Ureter (tissue), 1 donor: ENCODE measurements around the gene PLCL1. TPM values are rescaled to one million over a fixed set of nuclear protein-coding genes. Genes with fewer than 3 reads are reported as not detected.

Experiments used
- DNase-seq: peaks from one replicate; pipeline ENCODE4 v3.0.0-alpha.2; 2020; ENCODE audit warnings: low spot score
- total RNA-seq: library from RNA; stranded (reverse); gene quantifications from one replicate; pipeline ENCODE4 v1.2.4, GENCODE V29; 2023
- donor health status: DM: yes; HTN: yes; CAD: no.

PLCL1 gene
- total RNA-seq, 1 donor from 2014 or later: 2.9 TPM

DNA sequence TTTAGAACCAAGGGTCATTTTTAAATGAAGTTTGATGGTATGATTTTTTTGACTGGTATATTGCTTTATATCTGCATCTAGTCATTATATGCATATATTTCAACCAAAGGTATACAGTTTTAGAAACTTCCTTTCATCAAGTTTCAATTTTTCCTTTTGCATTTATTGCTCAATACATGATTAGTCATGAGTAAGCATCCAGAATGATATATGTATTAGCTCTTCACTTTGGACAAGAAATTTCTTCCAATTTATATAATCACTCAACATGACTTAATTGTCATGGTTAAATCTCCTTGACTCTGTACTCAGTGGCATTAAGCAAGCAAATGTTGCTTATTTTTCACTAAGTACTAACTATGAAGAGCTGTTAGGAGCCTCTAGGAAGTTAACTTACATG is 123.6 kb downstream of the PLCL1 start:
- DNase-seq: no peak

DNA sequence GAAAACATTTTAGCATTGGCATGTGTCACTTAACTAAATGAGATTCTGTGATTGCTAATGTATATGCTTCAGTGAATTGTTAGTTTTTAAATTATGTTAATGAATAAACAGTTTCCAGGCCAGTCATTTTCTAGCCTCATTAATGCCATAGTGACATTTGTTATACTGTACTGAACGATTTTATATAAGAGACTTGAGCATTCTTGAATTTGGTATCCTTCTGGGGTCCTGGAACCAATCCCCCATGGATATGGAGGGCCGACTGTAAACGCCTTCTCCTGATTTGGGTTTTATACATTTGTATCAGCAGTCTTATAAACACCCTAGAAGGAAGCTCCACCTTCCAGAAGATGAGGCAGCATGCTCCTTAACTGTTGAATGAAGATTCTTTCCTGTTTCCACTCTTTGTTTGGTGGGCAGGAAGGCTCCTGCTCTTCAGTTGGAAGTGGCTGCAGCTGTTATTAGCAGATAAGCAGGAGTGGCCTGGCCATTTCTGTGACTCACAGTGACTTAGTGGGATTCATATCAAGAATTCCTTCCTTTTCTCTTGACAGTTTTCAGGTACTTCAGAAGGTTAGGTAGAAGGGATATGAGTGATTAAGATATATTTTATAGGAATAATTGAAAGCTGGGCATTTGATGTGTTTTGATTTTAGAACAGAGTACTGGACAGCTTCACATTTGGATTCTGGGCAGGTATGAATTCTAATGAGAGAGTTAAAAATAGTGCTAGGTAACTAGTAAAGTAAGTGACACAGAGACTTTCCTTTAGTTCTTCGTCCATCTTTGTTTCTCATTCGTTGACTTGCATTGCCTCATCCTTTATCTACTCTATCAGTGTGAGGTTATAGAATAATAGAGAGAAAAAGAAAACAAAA is 124.9 kb downstream of the PLCL1 start:
- DNase-seq: no peak

DNA sequence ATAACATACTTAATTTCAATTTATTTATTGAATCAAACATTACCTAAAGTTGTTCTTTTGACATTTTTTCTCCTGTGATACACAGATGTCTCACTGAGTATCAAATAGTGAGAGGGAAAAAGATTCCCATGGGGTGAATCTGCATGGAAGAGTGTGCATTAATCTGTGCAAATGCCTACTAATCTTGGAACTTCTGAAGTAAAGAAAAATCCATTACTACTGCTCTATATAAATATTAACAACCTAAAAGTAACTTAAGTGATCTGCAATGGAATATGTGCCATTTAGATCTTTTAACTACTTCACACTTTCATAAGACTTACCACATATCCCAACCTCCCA is 125.5 kb downstream of the PLCL1 start:
- no peak for DNase-seq

DNA sequence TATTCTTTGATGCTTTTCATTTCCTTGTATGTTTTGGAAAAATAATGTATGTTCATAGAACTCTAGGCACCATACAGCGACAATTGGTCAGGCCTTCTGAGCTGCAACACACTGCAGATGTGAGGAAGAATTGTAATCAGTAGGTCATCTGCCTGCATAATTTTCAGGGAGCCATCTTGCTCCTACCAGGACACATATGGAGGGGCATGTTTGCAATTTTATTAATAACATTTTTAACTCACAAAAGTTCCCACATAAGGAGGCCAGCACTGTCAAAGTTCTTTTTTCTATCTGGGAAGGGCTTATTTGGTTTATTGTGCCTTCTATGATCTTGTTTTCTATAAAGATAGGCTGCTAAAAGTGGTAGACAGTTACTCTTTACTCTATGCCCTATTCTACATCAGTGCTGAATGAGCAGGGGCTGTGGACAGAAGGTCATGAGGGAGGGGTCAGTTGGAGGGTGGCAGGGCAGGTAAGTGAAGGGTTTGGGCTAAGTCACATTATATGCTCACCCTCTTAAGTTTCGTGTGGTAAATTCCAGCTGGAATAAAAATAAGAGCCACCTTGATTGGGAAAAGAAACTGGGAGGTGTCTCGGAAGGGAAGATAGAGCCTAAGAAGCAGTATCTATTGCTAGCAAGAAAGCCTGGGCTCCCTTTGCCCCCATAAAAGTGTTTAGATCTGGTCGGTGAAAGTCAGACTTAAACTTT is 126.3 kb downstream of the PLCL1 start:
- no peak for DNase-seq

DNA sequence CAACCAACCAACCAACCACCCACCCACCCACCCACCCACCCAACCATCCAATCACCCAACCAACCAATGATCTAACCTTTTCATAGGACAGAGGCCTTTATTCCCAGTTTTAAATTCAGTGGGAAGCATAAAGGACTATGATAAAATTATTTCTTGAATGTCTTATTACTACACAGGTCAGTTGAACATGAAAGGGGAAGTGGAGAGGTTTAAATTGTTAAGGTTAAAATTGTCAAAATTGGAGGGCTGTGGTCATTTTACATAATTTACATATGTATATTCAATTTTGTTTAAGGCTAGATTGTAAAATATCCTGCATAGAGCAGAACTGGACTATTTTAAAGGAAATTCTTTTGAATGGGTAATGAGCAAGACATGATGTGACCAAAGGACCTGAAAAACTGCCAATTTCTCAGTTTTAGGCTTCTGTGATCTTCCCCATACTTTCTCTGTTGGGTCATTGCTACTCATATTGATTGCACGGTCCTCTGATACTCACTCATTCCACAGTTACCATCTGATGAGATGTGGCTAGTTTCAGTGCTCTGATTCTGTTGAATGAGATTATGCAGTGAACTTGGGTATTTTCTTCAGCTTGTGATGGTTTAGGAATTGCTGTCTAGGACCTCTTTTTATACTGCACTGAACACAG is 127.4 kb downstream of the PLCL1 start:
- DNase-seq: no peak

DNA sequence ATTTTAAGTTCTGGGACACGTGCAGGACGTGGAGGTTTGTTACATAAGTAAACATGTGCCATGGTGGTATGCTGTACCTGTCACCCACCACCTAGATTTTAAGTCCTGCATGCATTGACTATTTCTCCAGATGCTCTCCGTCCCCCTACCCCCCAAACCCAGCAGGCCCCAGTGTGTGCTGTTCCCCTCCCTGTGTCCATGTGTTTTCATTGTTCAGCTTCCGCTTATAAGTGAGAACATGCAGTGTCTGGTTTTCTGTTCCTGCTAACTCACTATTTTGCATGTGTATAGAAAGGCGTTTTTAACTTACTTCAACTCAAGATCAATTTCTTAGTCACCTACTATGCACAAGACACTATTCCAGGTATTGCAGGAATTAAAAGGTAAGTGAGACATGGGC is 128.0 kb downstream of the PLCL1 start:
- DNase-seq: no peak

DNA sequence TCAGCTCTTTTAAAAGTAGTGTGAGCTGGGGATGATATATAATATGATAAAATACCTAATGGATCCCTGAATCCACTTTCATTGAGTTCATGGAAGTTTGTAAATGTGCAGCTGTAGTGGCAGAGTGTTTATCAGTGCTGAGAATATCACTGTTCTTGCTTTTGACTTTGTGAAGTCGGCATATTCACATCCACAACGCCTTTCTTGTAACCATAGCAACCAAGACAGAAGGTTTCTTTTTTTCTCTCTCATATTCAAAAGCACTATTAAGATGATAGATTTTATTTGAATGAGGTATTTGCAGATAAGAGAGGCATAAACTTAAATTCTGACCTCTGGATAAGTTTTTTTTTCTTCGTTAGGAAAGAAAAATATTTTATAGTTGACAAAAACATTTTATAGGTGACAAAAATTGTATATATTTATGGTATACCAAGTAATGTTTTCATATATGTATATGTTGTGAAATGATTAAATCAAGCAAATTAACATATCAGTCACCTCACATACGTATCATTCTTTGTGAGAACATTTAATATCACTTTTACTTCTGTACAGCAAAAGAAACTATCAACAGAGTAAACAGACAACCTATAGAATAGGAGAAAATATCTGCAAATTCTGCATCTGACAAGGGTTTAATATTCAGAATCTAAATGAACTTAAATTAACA is 130.0 kb downstream of the PLCL1 start:
- DNase-seq: no peak

DNA sequence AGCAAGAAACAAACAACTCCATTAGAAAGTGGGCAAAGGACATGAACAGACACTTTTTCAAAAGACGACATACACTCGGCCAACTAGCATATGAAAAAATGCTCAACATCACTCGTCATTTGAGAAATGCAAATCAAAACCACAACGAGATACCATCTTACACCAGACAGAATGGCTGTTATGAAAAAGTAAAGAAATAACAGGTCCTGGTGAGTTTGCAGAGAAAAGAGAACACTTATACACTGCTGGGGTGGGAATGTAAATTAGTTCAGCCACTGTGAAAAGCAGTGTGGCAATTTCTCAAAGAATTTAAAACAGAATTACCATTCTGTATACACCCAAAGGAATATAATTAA is 130.5 kb downstream of the PLCL1 start:
- DNase-seq: no peak

DNA sequence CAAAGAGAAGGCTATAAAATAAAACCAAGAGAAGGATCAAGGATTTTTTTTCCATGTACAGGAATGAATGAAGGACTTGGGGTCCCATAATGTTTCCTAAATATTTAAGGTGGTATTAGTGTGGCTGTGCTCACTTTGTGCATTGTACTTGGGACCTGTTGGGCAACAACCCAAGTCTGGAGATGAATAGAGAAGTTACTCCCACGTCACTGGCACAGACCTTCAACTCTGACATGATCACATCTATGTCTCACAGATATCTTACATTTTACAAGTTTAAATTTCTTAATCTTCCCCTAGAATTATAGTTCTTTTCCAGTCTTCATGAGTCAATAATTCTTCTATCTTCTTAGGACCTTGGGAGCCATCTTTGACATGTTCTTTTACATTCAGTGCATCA is 133.4 kb downstream of the PLCL1 start:
- DNase-seq: no peak

DNA sequence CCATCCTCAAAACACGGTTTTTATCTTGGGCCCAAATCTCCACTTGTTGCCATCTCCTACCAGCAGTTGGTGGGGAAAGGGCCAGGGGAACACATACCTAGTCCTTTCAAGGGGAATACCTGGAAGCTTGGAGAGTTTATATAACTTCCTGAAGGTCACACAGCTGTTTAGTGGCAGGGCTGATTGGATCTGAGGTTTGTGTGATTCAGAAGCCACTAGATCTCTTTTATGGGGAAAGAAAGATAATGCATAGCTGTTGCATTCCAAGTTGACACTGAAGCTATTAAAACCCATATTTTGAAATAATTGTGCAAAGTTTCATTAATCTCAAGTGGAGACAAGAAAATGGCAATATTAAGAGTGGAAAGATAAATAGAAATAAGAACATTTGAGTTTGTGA is 134.2 kb downstream of the PLCL1 start:
- DNase-seq: no peak

DNA sequence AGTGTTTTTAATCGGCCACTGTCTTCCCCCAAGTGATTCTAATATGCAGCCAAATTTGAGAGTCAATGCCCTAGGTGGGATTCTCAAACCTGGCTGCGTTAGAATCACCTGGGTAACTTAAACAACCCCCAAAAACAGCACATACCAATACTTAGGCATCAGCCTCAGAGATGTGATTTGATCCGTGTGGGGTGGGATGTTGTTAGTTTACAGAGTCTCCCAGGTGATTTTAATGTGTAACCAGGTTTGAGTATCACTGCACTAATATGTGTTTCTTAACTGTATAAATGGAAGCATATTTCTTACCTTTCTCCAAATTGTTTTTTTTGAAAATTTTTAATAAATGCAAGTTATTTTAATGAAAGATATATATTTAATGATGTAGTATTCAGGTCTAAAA is 135.4 kb downstream of the PLCL1 start:
- DNase-seq: no peak

DNA sequence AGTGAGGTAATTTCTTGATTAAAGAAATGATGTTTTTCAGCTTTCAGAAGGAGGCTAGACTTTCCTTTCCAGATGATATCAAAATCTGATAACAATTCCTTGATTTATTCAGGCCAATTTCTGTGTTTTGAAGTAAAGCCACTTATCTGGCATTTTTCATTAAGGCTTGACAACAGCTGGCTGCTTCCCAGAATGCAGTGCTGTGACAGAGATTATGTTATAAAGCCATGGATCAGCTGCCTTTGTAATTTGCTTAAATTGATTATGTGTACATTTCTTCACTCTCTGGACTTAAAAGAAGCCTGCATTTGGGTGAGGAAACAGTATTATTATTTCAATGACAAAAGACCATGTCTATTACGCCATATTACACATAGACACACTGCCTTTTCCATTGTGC is 136.0 kb downstream of the PLCL1 start:
- no peak for DNase-seq

DNA sequence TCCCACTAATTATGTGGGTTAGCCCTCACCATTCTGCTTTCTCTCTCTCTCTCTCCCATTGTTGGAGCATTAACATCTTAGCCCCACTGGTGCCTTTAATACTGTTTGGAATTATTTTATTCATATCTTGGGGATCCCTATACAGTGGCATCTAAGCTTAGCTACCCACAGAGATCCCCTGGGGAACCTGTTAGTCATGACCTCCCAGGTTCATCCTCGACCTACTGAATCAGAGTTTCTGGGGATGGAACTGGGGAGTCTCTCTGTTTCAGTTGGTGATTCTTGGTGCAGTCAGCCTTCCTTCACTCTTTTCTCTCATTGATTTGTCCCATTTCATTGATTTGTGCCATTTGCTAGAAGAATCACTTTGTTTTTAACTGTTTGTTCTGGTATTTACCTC is 137.3 kb downstream of the PLCL1 start:
- DNase-seq: no peak

DNA sequence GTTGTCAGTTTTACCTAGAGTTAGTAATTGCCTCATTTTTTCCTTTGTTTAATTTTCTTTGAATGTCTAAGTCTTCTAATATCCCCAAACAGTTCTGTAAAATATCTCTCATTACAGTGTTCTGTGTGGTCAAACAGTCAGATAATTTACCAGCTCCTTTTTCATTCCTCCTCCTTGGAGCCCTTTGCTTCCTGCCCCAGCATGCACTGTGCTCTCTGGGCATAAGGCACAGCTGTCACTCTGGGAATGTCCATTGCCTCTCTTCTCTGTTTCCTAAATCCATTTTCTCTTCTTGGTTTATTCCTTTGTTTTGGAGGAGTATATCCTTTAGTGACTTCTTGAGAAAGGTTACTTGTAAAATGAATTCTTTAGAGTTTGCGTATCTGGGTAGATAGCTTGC is 139.3 kb downstream of the PLCL1 start:
- no peak for DNase-seq

DNA sequence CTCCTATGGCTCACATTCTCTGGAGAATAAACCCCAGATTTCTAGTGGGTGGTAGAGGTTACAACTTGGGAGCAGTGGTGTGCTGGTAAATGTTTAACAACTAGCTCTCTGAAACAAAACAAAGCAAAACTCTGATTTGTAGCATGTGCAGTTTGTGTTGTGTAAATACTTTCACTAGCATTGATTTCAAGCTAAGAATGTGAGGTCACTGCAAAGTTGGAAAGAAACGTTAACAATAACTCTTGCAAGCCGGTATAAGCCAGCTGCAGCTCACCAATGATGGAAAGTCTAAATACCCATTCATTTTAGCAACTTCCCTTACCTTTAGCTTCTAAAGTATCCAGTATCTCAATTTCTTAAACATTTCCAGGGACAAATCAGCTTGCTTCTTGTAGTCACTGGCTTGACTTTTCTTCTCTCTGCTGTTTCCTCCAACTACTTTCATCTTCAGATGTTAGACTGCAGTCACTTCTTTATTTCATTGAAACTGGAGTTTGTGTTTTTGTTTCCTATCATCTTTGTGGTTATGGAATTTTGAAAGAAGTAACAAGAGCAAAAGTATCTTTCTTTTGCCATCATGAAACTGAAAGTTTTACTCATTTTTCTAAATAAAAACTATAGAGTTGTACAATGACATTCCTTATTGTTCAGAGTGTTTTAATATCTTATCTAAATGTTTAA is 140.2 kb downstream of the PLCL1 start:
- no peak for DNase-seq

DNA sequence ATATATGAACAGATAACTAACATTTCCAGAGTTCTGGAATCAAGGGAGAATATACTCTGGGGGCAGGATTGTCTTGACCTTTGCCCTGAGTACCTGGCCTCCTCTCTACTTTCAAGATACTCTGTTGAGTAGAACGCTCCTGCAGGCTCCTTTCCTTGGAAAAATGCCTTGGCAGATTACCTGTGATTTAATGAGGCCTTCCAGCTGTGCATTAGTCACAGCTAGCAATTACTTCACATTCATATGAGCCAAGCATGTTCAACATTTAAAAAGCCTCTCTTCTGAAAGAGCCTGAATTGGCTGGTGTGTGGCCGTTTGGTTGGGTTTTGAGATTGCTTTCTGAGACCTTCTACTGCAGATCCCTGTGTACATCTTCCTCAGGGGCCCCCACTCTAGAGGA is 142.2 kb downstream of the PLCL1 start:
- DNase-seq: no peak

DNA sequence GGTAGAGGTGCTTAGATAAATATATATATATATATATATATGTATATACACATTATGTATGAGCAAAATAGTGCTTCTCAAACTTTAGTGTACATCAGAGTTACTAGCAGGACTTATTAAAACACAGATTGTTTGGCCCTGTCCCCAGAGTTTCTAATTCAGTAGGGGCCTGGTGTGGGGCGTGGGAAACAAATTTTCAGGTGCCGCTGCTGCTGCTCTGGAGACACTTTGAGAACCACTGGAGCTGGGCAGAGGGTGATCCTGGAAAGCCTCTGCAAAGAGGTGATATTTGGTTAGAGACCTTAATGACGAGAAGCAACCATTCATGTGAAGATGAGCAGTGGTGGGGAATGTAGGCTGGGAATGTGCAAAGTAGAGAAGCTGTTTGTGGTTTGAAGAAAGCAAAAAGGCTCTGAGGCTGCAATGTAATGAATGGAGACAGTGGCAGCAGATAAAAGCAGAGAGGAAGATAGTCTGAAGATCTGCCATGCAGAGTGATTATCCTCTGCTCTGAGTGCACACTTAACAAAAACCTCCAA is 142.9 kb downstream of the PLCL1 start:
- no peak for DNase-seq

DNA sequence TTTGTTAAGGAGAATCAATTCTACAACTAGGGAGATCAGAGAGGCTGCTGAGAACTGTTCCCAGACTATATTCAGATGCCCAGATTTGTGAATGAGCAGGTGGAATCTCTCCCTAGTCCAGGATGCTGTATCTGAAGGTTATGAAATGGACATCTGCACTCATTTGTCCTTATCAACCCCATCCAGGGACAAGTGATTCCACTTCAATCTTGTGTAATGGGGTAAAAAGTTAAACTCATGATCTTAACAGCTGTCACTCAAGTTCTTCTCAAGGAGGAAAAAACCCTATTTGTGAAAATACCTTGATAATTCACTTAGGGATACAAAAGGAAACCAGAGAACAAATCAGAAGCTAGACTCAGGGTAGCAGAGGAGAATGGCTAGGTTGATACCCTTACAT is 144.8 kb downstream of the PLCL1 start:
- no peak for DNase-seq

DNA sequence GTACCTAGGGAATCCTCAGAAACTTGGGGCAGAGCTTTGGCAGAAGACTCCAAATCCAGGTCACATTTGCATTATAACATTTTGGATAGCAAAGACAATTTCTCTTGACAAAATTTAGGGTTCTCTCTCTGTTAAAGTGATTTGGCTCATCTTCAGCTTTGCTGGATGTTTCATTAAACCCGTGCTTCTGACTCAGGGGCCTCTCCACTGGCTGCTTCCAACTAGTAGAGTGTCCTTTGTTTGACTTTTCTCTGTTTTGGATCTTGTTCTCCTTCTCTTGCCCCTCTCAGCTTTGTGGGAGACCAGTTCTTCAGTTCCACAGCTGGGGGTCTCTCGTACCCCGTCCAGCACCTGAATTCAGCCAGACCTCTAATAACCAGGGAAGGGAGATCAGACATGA is 145.6 kb downstream of the PLCL1 start:
- DNase-seq: no peak

DNA sequence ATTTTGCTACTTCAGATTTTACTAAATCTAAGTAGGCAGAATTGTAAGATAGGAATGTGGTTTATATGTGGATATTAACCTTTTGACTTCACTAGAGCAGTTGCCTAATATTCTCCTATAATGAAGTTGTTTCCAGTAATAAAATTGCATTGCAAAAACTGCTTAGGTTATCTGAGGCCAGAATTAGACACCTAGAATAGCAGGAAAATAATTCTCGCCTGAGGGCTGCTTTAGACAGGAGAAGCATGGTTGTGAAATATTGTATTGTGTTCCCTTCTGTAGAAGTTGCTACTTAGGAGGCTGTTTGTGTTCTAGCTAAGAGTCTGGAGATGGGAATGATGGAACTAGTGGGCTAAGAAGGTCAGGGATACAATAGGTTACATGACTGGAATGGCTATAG is 146.3 kb downstream of the PLCL1 start:
- DNase-seq: no peak

DNA sequence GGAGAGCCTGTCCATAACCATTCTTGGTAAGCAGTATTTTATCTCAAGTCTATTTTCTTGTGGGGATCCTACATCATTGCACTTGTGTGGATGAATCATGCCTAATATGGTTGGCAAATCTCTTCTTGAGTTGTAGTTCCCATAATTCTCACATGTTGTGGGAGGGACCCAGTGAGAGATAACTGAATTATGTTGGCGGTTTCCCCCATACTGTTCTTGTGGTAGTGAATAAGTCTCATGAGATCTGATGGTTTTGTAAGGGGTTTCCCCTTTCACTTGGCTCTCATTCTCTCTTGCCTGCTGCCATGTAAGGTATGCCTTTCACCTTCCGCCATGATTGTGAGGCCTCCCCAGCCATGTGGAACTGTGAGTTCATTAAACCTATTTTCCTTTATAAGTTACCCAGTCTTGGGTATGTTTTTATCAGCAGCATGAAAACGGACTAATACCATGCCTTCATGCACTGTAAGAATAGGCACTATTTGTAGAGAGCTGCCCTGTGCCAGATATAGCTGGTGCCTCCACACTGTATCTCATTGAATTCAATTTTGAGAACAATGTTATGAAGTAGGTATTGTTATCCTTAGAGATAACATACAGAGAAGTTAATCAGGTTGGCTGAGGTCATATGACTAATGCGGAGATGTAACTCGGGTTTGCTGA is 148.3 kb downstream of the PLCL1 start:
- DNase-seq: no peak
